Fibroblast of mammary gland (primary cell): ENCODE measurements around the gene EFCAB10.

Experiments
- DNase-seq: peaks from one replicate; pipeline ENCODE4 v3.0.0-alpha.2; 2010; ENCODE audit warnings: low read depth
- H3K4me3 ChIP-seq: 2 replicates; pipeline ENCODE4 v1.5.1; 2011; ENCODE audit warnings: low read depth, mild to moderate bottlenecking, low read length, moderate library complexity; ENCODE audit not compliant: control insufficient read depth
- CTCF ChIP-seq: conservative IDR thresholded peaks from 2 replicates; pipeline ENCODE4 v1.5.1; 2011; ENCODE audit warnings: low read depth, low read length, inconsistent platforms; ENCODE audit not compliant: control insufficient read depth, insufficient read depth

EFCAB10 gene

GRCh38 chr7:105596866-105597265 lies 15.6 kb upstream of the EFCAB10 start:
- no peak overlapping the region for H3K4me3 ChIP-seq
- no peak for TF ChIP-seq CTCF
- no peak for DNase-seq

DNA sequence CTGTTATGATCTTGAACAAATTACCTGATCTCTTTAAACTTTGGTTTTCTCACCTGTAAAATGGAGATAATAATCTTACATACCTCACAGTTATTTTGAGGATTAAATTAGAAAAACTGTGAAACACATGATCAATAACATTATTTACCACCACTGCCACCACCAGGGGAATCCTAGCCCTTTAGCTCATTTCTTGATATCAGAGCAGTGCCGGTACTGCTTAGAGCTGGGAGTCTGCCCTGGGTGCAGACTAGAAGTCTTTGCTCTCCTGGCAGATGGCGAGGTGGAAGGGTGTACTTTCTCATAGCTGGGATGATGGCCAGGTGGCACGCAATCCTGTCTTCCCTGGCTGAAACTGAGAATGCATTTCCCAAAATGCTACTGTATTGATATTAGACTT lies 12.7 kb upstream of the EFCAB10 start:
- no peak overlapping the region for H3K4me3 ChIP-seq
- DNase-seq, result no peak
- TF ChIP-seq CTCF, result peak; percentile 12

DNA sequence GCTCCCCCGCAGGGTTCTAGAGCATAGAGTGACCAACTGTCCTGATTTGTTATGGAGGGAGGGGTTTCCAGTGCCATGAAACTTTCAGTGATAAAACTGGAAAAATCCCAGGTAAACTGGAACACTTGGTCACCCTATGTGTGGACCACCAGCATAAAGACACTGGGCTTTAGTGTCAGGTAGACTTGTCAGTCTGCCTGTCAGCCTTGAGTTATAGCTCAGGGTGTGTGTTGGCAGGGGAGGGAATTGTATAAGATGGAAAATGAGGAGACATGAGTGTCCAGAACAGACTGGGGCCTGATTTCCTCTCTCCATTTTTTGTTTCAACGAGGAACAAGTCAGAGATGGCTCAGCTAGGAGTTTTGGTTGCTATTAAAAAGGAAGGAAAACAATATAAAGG lies 10.2 kb upstream of the EFCAB10 start:
- DNase-seq, result no peak
- H3K4me3 ChIP-seq, result no peak overlapping the region
- no peak for TF ChIP-seq CTCF

DNA sequence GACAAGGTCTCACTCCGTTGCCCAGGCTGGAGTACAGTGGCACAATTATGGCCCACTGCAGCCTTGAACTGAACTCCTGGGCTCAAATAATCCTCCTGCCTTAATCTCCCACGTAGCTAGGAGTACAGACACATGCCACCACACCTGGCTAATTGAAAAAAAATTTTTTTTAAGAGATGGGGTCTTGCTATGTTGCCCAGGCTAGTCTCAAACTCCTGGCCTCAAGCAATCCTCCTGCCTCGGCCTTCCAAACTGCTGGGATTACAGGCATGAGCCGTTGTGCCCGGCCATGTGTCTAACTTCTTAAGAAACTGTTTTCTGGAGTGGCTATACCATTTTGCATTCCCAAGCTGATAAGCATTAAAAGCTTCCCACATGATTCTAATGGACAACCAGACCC lies 9.5 kb upstream of the EFCAB10 start:
- TF ChIP-seq CTCF, result no peak
- no peak overlapping the region for H3K4me3 ChIP-seq
- no peak for DNase-seq

DNA sequence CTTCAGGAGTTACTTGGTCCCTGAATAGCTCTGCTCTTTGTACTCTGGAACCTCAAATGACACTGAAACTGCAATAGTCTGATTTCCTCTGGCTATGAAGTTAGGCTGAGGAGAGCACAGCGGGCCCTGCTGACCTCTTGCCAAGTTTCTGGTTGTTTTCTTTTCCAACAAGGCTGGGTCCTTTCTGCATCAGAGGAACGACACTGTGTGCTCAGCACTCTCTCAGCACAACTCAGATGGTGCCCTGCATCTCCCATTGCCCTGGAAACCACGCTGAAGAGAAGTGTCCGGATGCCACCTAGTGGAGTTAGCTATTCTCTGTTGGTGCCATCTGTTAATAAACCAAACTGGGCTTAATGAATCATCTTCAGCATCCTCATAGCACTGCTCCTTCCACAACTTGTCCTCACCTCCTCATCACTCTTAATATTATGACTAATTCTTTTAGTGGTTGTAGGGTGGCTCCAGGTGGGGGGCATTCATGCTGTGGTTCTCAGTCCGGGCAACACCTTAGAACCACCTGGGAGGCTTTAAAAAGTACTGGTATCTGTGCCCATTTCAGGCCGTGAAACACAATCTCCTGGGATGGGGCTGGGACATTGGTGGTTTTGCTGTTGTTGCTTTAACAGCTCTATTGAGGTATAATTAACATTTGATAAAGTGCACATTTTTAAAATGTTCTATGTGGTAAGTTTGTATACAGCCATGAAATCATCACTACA lies 8.2 kb upstream of the EFCAB10 start:
- DNase-seq, result peak; percentile 81
- TF ChIP-seq CTCF, result peak; percentile 74
- H3K4me3 ChIP-seq, result no peak overlapping the region

GRCh38 chr7:105587909-105588635 lies 6.8 kb upstream of the EFCAB10 start:
- DNase-seq, result peak; percentile 41
- H3K4me3 ChIP-seq, result no peak overlapping the region
- no peak for TF ChIP-seq CTCF
